Effector CD8-positive, alpha-beta T cell (primary cell): Measurements from ENCODE around the gene FOLH1.
"Not testable (repeated sequence)": the region's sequence is repeated elsewhere in the genome, so short reads cannot be mapped to it uniquely, and the experiment has no call there.

Experiments used
- DNase-seq: peaks from one replicate; lab custom pipeline; 2025; lab: John Stamatoyannopoulos, UW

Gene FOLH1

DNA sequence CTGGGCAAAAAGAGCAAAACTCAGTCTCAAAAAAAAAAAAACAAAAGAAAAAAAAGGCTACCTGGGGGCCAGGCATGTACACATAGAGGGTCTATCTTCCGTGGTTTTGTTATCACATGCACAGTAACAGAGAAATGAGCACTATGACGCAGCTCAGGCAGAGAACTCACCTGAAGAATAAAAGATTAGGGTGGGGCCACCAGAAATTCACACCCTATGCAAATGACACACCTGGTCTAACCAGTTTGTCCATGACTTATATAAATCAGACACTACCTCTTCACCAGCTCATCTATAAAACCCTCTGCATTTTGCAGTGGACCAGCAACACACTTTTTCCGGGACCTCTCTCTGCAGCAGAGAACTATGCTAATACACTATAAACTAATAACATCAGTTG, 30.5 kb downstream of the FOLH1 start:
- DNase-seq: not testable (repeated sequence)

DNA sequence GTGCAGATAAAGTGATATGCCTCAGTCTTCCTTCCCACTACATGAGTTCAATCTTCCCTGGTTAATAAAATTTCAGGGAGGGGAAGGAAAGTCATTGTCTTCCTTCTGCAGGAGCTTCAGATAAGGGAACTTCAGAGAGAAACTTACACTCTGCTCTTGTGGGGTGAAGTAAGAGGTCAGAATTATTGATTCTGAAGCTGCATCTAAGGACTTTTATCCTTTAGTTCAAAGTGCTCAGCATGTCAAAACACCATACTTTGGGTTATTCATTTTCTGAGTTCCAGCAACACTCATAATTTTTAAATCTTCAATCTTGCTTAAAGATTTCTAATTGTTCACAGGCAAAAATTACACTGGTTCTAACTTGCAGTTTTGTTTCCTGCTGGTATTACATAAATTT, 33.0 kb downstream of the FOLH1 start:
- not testable (repeated sequence) for DNase-seq

DNA sequence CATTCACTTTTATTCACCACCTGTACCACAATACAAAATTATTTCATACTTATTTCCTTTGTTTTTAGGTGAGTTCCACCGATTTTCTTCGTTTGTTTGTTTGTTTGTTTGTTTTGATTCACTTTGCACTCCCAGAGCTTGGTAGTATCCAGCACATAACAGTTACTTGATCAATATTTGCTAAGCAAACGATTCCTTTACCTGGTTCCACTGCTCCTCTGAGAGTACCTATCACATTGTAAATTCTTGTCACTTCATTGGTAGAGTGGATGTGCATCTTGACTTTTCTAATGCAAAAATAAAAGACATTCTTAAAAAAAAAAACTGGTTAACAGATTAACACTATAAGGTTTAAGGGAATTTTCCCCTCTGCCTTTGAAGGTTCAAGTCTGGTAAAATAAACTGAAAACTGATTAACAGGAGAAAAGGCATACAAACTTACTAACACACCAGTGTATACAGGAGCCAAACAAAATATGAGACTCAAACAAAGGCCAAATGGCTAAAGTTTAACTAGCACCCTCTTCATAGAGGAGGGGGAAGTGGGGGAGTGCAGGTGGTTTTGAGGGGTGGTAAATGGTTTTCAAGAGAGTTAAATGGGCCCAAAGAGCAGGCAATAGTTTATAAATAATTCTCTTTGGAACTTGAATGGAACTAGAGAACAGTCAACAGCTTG, 33.6 kb downstream of the FOLH1 start:
- DNase-seq: not testable (repeated sequence)

DNA sequence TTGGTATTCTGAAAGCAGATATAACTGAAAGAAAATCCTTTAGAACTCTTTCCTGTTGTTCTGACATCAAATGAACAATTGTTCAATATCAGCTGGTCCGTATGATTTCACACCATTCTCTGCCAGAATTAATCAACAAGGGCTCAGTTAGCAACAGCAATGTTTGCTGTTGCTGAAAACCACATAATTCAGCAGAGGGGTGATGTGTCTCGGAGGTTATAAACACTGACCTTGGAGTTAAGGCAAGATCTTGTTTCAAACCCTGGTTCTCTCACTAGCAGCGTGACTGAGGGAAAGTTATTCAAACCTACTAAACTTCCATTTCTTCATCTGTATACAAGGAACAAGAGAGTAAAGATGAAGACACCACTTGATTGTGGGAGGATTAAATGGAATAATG, 36.8 kb downstream of the FOLH1 start:
- DNase-seq: not testable (repeated sequence)

DNA sequence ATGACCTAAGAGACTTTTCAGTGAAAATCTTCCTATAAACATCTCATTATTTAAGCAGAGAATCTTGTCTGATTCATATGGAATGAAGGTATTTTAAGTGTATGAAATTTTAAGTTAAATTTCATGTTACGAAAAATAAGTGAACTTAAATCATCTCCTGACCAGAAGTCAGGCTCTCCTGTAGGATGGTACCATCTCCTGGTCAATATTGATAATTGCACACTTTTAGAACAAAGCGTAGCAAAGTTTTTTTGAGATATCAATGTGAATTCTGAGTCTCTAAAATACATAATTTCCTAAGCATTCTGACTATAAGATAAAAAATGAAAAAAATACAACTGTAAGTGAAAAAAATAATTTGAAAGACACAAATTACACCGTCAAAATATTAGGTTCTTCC, 38.8 kb downstream of the FOLH1 start:
- not testable (repeated sequence) for DNase-seq

DNA sequence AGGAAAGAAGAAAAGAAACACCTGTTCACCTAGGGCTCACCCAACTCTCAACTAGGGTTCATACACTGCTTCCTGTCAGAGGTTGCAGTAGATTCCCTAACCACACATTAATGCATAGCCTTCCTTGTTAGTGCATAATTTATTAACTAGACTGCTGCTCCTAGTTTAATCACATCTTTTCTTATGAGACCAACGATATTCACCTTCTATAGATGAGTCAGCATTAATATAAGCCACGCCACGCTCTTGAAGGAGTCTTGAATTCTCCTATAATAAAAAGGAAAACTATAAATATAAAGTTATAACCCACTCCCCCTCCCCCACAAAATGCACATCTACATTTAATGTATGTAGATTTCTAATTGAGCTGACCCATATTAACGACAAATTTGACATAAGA, 39.4 kb downstream of the FOLH1 start:
- not testable (repeated sequence) for DNase-seq

DNA sequence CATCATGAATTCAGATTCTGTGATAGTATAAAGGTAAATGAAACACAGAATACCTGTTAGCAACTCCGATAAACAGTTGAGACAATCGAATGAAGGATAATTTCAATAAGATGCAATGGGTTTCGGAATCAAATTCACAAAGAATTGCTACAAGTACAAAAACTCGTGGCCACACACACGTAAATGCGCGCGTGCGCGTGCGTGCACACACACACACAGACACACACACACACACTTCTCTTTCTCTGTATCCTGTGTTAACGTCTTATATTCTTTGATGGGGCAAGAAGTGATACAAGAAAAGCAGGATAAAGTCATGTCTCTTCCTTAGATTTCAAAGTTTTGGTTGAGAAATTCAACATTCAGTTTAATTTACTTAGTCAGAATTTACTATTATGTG, 57.2 kb downstream of the FOLH1 start:
- DNase-seq: no peak

DNA sequence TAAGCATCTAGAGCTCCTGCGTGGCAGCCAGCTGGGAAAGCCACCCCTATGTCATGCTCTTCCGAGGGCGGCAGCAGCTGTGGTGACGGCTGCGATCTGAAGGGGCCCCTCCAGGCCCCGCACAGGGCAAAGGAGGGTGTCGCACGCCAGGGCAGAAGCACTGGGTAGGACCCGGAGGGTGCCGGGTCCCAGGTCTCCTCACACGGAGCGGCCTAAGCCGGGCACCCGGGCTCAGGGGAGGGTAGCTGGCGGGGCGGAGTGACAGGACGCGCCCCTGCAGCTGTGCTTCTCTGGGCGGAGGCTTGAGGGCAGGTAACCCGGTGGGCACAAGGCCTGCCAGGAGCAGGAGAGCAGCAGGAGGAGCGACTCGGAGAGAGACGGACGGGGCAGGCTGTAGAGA, 106.0 kb downstream of the FOLH1 start:
- not testable (repeated sequence) for DNase-seq
